Choroid plexus epithelial cell (primary cell): ENCODE results near the gene EGLN2.
"Not testable (repeated sequence)": the region's sequence is repeated elsewhere in the genome, so short reads cannot be mapped to it uniquely, and the experiment has no call there.

Source experiments
- DNase-seq: peaks from one replicate; pipeline ENCODE4 v3.0.0-alpha.2; 2010; ENCODE audit warnings: low read depth
- H3K4me3 ChIP-seq: 2 replicates; pipeline ENCODE4 v1.5.1; 2011; ENCODE audit warnings: low read depth, mild to moderate bottlenecking, control low read depth, low read length, moderate library complexity
- CTCF ChIP-seq: conservative IDR thresholded peaks from 2 replicates; pipeline ENCODE4 v1.5.1; 2011; ENCODE audit warnings: low read depth, mild to moderate bottlenecking, control low read depth, inconsistent platforms, low read length, moderate library complexity

Gene EGLN2

GRCh38 chr19:40755791-40756190 lies 43.2 kb upstream of the EGLN2 start:
- H3K4me3 ChIP-seq = no peak overlapping the region
- no peak for DNase-seq
- no peak for TF ChIP-seq CTCF

GRCh38 chr19:40756502-40757110 lies 42.4 kb upstream of the EGLN2 start:
- TF ChIP-seq CTCF = no peak
- no peak overlapping the region for H3K4me3 ChIP-seq
- no peak for DNase-seq

GRCh38 chr19:40758491-40758890 lies 40.5 kb upstream of the EGLN2 start:
- H3K4me3 ChIP-seq = no peak overlapping the region
- no peak for TF ChIP-seq CTCF
- DNase-seq = no peak

DNA sequence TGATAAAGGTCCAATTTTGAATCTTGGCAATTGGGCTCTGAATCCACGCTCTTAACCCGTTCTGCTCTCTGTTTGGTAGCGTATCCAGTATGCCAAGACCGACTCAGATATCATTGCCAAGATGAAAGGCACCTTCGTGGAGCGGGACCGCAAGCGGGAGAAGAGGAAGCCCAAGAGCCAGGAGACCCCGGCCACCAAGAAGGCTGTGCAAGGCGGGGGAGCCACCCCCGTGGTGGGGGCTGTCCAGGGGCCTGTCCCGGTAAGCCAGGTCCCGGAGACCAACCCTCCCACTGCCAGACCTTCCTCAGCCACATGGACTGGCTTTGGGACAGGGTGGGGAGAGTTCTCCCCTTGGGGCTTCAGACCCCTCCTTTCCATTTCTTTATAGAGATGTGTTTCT lies 39.6 kb upstream of the EGLN2 start:
- no peak for TF ChIP-seq CTCF

GRCh38 chr19:40762754-40763470 lies 36.1 kb upstream of the EGLN2 start:
- peak; percentile 41 for DNase-seq
- TF ChIP-seq CTCF = no peak
- H3K4me3 ChIP-seq = no peak overlapping the region

More for the DNA sequence above, 39.6 kb upstream of the EGLN2 start:
- DNase-seq = no peak
- H3K4me3 ChIP-seq = no peak overlapping the region

GRCh38 chr19:40763526-40763925 lies 35.5 kb upstream of the EGLN2 start:
- no peak for TF ChIP-seq CTCF
- no peak overlapping the region for H3K4me3 ChIP-seq

GRCh38 chr19:40763963-40764362 lies 35.0 kb upstream of the EGLN2 start:
- no peak overlapping the region for H3K4me3 ChIP-seq
- DNase-seq = no peak

More at GRCh38 chr19:40763526-40763925, 35.5 kb upstream of the EGLN2 start:
- DNase-seq = no peak

DNA sequence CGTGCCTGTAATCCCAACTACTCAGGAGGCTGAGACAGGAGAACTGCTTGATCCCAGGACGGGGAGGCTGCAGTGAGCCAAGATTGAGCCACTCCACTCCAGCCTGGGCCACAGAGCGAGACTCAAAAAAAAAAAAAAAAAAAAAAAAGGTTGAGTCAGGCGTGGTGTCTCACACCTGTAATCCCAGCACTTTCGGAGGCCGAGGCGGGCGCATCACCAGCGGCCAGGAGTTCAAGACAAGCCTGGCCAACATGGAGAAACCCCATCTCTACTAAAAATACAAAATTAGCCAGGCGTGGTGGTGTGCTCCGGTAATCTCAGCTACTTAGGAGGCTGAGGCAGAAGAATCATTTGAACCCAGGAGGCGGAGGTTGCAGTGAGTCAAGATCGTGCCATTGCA lies 32.6 kb upstream of the EGLN2 start:
- not testable (repeated sequence) for H3K4me3 ChIP-seq, DNase-seq

More at GRCh38 chr19:40763963-40764362, 35.0 kb upstream of the EGLN2 start:
- TF ChIP-seq CTCF = no peak
